GM21360 (cell line): ENCODE data around the gene KRT26.

Experiments
- ATAC-seq: cut with Tn5 transposase; IDR thresholded peaks from one replicate; pipeline ENCODE4 v1.9.1; 2021; ENCODE audit warnings: mild to moderate bottlenecking, moderate library complexity; ENCODE audit not compliant: unreplicated experiment

The KRT26 gene

DNA sequence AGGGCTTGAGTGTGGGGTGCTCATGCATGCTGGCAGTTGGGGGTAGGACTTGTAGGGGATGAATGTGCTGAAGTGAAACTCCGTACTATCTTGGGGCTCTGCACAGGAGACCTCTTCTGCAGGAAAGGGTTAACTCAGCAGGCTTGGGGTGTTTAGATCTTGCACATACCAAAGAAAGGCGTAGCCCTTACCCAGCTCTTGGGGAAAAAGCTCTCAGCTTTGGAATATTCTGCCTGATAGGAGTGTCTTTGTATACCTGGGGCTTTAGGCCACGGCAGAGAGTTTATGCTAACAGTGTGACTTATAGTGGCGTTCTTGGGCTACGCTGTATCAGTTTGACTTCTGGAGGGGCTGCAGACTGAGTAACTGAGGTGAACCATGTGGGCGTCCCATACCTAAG, 38.0 kb downstream of the KRT26 start:
- no peak for ATAC-seq

DNA sequence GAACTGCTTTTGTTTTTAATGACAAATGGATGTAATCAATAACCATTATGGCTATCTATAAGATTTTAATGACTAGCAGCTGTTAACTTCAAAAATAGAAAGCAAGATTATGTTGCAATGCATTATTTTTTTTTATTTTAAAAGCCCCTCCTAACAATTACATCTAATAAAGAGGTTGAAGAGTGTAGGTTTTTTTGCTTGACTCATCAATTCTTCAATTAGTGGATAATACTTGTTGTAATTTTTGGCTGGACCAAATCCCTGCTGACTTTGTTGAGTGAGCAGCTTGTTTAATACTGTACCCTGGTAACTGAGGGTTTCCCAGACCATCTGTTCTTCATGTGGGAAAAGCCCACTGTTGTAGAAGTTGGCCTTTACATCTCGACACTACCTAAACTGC, 41.0 kb downstream of the KRT26 start:
- no peak for ATAC-seq

DNA sequence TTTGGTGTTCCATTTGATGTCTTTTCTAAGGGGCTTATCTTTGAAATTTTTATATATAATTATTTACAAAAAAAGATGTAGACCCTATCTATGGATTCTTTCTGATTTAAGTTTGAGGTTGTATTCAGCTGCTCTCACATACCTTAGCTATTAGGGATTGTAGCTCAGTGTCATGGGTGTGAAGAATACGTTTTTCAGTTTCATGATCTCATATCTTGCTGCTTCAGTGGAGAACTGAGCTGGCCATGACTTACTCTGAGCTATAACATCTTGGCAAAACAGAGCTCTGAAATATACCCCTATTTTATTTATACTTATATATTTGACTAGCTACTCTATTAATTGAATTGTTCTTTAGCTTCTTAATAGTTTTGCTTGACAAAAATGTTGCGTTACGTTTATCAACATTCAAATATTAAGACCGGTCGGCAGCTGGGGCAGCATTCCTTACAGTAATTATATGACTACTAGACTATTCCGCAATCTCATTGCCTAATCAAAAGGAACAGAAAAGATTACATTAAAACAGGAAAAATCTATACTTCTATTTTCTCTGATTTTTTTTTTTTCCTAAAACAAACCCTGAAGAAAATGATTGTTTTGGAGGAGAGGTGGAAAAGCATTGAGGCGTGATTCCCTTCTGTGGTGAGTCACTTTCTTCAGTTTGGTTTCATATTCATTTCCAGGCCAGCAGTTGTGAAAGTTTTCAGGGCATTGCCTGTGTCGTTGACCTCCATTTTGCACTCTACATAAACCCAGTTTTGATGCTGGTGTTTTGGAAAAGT, 44.4 kb downstream of the KRT26 start:
- ATAC-seq = no peak

DNA sequence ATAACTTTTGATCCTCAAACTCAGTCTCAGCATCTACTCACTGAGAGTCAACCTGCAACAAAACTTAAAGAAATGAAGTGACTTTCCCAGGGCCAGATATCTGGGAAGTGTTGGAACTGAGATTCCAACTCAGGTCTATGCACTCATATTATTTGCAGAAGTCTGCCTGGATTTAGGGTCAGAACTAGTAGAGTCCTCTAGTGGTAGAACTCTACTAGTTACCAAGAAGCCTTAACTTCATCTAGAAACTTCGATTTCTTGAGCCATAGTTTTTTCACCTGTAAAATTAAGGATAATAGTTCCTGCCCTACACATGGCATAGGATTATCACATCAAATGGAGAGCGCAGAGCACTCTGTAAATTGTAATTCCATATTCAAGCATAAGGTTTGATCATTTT, 45.1 kb downstream of the KRT26 start:
- ATAC-seq = no peak

DNA sequence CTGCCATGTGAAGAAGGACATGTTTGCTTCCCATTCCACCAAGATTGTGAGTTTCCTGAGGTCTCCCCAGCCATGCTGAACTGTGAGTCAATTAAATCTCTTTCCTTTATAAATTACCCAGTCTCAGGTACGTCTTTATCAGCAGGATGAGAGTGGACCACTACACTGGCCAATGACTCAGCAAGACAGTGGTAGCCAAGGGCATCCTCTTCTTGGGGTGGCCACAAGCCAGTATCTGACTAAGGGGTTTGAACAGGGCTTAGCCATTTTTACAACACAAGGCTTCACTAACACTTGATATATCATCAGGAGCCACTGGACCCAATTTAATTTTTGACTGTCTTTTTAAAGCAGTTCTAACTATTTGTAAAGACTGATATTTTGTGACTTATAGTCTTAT, 47.3 kb downstream of the KRT26 start:
- ATAC-seq = no peak

DNA sequence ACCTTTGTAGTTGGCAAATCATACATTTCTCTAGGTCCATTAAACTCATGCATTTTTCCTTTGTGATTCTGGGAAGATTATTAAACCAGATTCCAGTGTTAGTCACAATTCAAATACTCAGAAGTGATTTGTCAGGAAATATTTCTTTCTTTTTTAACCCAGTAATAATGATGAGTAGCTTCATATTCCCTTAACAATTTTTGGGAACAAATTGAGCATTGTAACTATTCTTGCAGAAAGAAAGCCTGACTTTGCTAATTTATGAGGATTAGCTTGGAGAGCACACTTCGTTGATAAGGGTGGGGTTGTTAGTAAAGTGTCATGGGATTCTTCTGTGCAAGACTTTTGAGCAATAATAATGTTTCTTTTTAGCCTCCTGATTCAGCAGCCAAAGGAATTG, 49.8 kb downstream of the KRT26 start:
- ATAC-seq = no peak

DNA sequence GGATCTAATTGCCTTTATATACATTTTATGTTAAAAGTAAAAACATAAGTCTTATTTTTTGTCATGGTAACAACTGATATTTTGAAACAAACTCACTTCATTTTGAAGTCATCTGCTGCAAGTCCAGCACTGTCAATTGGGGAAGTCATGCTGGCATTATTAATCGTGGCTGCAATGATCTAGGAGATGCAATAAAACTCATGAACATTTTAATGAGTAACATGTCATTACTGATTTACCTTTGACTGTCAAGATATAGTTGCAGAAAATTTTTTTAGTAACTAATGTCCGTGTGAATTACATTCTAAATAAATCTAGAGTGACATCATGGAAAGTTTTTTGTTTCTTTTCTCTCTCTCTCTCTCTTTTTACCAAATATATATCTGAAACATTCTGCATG, 51.1 kb downstream of the KRT26 start:
- no peak for ATAC-seq

DNA sequence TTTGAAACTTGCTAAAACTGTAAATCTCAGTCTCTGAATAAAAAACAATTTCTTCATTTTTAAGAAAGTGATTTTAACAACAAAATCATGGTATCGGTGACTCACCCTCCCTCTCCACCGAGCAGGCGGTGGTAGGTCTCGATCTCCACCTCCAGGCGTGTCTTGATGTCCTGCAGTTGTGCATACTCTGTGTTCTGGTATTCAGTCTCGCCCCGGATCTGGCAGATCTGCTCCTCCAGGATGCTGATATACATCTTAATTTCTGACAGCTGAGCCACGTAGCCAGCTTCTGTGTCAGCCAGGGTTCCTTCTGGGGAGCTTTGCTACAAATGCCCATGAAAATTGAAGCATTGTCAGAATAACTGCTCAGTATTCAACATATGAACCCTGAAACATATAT, 53.1 kb downstream of the KRT26 start:
- no peak for ATAC-seq

DNA sequence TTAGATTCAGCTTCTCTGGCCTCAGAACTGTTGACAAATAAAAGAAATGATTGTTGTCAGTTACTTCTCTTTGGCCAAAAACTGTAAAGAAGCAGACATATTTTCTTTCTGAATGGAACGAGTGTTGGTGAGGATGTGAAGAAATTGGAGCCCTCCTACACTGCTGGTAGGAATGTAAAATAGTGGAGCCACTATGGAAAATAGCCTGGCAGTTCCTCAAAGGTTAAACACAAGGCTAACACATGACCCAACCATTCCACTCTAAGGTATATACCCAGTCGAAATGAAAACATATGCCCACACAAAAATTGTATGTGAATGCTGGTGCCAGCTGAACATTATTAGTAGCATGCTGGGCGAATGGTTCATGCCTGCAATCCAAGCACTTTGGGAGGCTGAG, 54.2 kb downstream of the KRT26 start:
- ATAC-seq = no peak
